SHP77 (cell line): ENCODE data around the gene GPR146.

Experiments used
- DNase-seq, 2 experiments: peaks; one replicate each; lab custom pipeline; 2025; lab: John Stamatoyannopoulos, UW

Gene GPR146

GRCh38 chr7:1043552-1044188 is 676 bp upstream of the GPR146 start:
- DNase-seq, result no peak

DNA sequence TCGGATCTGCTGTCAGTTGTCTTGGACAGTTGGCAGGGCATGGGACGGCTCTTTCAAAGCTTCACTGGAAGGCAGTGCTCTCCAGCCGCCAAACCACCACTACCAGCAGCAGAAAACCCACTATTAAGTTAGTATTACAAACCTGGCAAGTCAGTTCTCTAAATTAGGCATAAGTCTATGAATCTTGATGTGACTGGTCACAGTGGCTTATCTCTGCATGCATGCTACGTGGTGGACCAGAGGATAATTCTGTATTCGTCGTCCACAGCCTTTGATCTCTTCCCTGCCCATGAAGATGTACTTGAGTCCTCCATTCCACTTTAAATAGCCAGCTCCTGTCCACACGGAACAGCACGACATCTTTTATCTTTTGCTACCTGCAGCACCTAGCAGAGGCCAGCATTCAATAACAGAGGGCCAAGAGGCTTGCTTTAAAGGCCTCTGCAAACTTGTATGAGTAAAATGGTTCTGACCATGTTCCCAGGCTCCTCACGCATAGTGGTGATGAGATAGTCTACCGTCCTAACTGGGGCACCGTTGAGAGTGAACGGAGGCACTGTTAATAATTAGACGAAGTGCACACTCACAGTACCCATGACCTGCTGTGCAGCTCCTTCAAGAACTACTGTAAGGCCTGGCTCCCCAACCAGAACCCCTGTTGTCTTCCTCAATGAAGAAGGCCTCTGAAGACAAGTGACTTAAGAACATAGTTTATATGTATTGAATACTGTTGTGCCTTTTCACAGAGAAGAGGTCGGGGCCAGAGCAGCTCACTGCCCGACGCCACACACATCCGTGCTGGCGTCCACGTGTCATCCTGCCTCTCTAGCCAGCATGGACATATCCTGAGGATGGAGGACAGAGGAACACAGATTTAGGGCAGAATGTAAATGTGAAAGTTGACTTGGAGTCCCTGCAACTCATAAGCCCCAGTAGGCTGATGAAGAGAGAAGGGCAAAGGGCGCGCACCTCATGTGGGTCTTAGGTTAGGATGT is 1.0 kb downstream of the GPR146 start:
- no peak for DNase-seq

DNA sequence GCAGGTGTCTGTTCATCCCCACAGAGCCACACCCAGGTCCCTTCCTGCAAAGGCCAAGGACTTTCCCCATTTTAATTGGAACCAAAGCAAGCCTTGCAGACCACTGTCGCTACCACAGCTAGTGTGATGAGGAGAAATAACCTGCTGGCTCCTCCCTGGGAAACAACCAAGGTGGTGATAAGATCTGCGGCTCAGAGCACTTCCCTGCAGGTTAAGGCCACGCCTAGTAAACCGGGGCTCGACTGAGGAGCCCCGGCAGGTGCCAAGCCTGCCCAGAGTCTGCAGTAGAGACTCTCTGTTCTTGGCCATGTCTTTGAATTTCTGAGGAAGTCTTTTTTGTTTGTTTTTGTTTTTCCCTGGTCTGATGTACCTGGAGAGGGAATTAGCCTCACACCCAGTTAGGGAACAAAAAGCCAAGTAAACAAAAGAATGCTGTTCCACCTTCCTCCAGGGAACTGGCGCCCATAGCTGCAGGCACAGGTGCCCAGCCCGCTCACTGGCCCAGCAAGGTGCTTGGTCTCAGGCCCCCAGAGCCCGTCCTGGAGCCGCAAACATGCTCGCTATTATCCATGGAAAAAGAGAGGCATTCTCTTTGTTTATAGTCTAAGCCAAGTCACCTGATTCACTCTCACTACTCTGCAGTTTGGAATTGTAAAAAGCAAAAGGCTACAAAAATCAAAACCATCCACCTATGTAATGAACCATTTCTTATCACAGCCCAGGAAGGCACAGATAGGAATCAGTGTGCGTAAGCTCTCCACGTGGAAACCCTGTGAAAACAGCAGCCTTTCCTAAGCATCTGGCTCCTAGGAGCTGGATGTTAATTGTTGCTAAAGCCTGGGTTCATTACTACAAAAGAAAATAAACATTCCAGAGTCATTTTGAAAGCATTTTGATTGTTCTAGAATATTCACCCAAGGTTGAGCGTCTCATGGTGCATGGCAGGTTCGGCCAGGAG is 2.7 kb downstream of the GPR146 start:
- DNase-seq, result no peak

- no peak for DNase-seq
Observed at GRCh38 chr7:1049006-1049741, 4.8 kb downstream of the GPR146 start.

- no peak for DNase-seq
Observed at GRCh38 chr7:1049801-1050200, 5.5 kb downstream of the GPR146 start.

GRCh38 chr7:1050254-1050906 is 6.0 kb downstream of the GPR146 start:
- no peak for DNase-seq

DNA sequence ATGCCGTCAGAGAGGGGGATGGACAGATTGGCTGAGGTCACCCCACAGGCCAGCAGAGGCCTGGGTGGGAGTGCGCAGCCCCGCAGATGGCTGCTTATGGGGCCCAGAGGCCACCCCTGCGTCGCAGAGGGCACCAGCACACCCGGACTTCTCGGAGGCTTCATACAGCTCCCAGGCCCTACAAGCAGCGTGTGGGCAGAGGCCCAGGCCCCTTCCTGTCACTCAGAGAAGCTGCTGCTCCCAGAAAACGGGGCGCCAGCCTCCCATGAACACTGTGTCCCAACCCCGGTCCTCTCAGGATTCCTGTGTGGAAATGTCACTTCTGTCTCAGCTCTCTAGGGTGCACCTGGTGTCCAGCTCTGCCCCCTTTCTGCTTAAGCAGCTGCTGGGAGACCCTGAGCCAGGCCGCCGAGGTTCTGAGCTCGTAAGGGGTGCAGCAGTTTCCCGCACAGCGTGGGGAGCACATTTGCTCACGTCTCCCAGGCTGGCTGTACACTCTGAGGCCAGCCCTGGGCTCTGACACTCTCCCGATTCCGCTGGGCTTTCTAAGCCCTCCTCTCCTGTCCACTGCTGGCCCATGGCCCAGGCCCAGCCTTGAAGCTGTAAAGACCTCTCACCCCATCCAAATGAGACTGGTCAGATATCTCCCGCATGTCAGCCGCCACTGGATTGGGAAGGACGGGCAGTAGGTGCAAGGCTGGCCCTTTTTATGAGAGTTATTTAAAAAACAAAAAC is 6.8 kb downstream of the GPR146 start:
- DNase-seq, result no peak

DNA sequence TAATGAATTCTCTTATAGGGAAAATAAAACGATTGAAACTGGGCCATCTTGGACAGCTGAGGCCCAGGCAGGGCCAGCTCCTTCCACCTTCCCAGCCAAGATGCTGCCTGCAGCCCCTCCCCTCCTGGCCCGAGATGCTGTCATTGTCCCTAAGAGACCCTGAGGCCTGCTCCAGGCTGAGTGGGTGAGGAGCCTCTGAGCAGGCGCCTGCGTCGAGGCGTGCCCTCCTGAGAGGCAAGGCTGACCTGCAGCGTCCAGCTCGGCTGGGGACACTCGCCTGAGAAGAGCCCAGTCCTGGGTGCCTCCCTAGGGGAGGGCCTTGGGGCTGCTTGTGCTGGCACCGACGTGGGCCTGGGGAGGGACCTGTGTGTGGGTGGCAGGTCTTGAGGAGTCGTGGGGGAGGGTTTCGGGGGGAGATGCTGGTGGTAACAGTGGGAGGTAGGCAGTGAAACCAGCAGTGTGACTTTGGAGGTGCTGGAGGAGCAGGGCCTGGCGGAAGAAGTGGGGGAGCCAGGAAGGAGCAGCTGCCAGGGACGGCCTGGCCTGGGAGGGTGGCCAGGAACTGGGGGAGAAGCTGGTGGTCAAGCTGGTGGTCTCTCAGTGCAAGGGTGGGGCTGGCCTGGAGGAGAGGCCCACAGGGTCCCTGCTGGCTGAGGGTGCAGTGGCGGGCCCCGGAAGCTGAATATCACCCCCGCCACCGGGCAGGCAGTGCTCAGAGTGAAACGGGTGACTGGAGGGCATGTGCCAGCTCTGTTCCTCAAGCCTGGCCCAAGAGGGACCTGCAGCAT is 7.9 kb downstream of the GPR146 start:
- no peak for DNase-seq

- no peak for DNase-seq
Observed at GRCh38 chr7:1053002-1053411, 8.7 kb downstream of the GPR146 start.

GRCh38 chr7:1053816-1054370 is 9.5 kb downstream of the GPR146 start:
- DNase-seq, result no peak

- no peak for DNase-seq
Observed at GRCh38 chr7:1054438-1054837, 10.1 kb downstream of the GPR146 start.

- no peak for DNase-seq
Observed at GRCh38 chr7:1054861-1055450, 10.6 kb downstream of the GPR146 start.

DNA sequence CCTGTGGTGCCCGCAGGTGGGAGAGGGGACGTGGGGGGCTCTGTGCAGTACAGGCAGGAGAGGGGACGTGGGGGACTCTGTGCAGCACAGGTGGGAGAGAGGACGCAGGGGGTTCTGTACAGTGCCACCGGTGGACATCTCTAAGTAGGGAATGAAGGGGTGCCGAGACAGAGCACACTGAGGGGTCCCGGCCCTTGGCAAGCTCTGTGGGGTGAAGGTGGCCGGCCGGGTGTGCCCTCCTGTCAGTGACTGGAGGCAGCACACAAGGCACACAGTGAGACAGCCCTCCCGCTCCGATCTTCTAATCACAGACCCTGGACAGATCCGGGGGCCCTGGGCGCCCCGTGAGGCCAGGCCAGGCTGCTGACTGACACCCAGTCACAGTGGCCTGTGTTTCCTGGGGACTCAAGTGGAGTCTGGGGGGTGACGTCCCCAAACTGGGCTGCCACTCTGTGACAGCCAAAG is 11.2 kb downstream of the GPR146 start:
- no peak for DNase-seq

DNA sequence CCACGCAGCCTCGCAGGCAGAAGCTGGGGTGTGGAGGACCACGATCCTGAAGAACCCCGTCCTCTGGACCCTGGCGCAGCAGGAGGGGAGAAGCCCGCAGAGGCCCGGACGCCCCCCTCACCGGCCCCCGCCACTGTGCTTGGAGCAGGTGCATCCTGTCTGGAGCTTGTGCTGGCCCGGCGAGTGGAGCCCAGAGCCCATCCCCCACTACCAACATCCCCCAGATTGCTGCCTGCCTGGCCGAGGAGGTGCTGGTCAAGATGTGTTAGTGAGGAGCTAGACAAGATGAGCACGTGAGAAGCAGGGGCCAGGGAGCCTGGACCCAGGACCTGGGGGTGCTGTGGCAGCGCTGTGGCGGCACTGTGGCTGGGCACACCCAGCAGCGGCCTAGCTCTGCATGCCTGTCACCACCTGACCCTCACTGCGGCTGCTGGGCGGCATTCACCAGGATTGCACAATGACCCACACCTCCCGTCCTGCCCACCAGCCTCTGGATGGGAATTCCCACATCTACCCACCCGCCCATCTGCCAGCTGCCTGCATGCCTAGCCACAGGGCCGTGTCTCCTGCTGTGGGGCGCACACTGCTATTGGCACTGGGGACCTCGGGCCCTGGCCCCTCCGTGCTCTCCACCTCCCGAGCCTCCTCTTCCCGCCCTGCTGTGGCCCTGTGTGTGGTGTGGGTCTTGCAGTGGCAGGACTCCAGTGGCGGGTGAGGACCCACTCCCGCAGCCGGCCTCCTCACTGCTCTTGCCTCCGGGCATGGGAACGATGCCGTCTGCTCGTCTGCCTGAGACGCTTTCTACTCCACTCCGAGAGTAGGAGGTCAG is 11.8 kb downstream of the GPR146 start:
- DNase-seq, result peak; percentile 22 to 42

- DNase-seq, result no peak
Observed at GRCh38 chr7:1056785-1057410, 12.6 kb downstream of the GPR146 start.

- no peak for DNase-seq
Observed at GRCh38 chr7:1057416-1058291, 13.3 kb downstream of the GPR146 start.
